B cell (primary cell): ENCODE measurements around the gene ZNF677. TPM values are rescaled to one million over a fixed set of nuclear protein-coding genes. Genes with fewer than 3 reads are reported as not detected.
A peak's percentile ranks its signal among the peaks of the same experiment; 100 is the strongest.

Experiments
- ATAC-seq: fragments of 200-7000 bp; cut with Tn5 transposase; one replicate; pipeline ENCODE4 v1.10.0; 2021; ENCODE audit warnings: low read depth, mild to moderate bottlenecking, moderate number of reproducible peaks, moderate library complexity
- CTCF ChIA-PET: fragments of 350-600 bp; sonication (Branson Sonifier 250); formaldehyde crosslinking; loops from one replicate; lab custom pipeline; 2021; ENCODE audit warnings: antibody characterized with exemption, inconsistent platforms; lab: Charles Lee
- POLR2A ChIA-PET: fragments of 350-600 bp; sonication (Branson Sonifier 250); formaldehyde crosslinking; loops from one replicate; lab custom pipeline; 2021; ENCODE audit warnings: antibody characterized with exemption; lab: Charles Lee
- DNase-seq: peaks from one replicate; pipeline ENCODE4 v3.0.0; 2013
- H2AFZ ChIP-seq: 2 replicates; pipeline ENCODE4 v1.6.1; 2012; ENCODE audit warnings: mild to moderate bottlenecking, low read depth, low read length; ENCODE audit not compliant: insufficient read depth, poor library complexity, severe bottlenecking
- H3K27ac ChIP-seq, 2 donors: 1 replicate in 1 of 2; 2 replicates in 1 of 2; pipeline ENCODE4 v1.5.1; 2012 to 2013; ENCODE audit warnings: low read length in 2 of 2, mild to moderate bottlenecking in 2 of 2, moderate library complexity in 1 of 2
- H3K27me3 ChIP-seq, 4 experiments: fragments of 200-600 bp in 1 of 4; sonication (generic) in 1 of 4; replicated peaks in 1 of 4; 1 replicate in 2 of 4; 2 replicates in 2 of 4; pipeline versions ENCODE4 v1.6.1 to v1.7.0; 2013 to 2016; ENCODE audit warnings: low read length in 3 of 4, mild to moderate bottlenecking in 2 of 4, mixed read lengths in 1 of 4, moderate library complexity in 1 of 4; ENCODE audit not compliant: insufficient read depth in 4 of 4, control insufficient read depth in 3 of 4; ENCODE audit errors: control extremely low read depth in 1 of 4
- H3K36me3 ChIP-seq, 2 experiments: replicated peaks in 1 of 2; 1 replicate in 1 of 2; 2 replicates in 1 of 2; pipeline versions ENCODE4 v1.6.1 to v1.7.1; 2013; ENCODE audit warnings: low read length in 1 of 2; ENCODE audit not compliant: insufficient read depth in 2 of 2, control insufficient read depth in 1 of 2; ENCODE audit errors: control extremely low read depth in 1 of 2, extremely low read depth in 1 of 2
- H3K4me1 ChIP-seq, 2 donors: fragments of 200-600 bp in 1 of 2; sonication (generic) in 1 of 2; 1 replicate in 1 of 2; 2 replicates in 1 of 2; pipeline versions ENCODE4 v1.5.1 to v1.6.1; 2013 to 2017; ENCODE audit warnings: low read length in 2 of 2; ENCODE audit not compliant: control insufficient read depth in 2 of 2, insufficient read depth in 2 of 2
- H3K4me2 ChIP-seq: replicated peaks from 2 replicates; pipeline ENCODE3; 2012; ENCODE audit warnings: mild to moderate bottlenecking, low read depth, low read length; ENCODE audit not compliant: poor library complexity, severe bottlenecking
- H3K4me3 ChIP-seq, 5 experiments: fragments of 200-600 bp in 1 of 5; sonication (generic) in 1 of 5; 1 replicate in 3 of 5; 2 replicates in 2 of 5; pipeline versions ENCODE4 v1.5.1 to v1.7.0; 2011 to 2016; ENCODE audit warnings: low read length in 4 of 5, mild to moderate bottlenecking in 4 of 5, low read depth in 2 of 5, control low read depth in 1 of 5, moderate library complexity in 1 of 5; ENCODE audit not compliant: insufficient read depth in 1 of 5; ENCODE audit errors: control extremely low read depth in 1 of 5, extremely low read depth in 1 of 5
- H3K79me2 ChIP-seq: fragments of 200-600 bp; sonication (generic); one replicate; pipeline ENCODE4 v1.6.0; 2016; ENCODE audit warnings: low read length; ENCODE audit not compliant: control insufficient read depth, insufficient read depth
- H3K9ac ChIP-seq: fragments of 200-600 bp; sonication (generic); 2 replicates; pipeline ENCODE4 v1.6.1; 2017; ENCODE audit warnings: mild to moderate bottlenecking, low read length, moderate library complexity
- H3K9me3 ChIP-seq, 3 donors: one replicate each; pipeline versions ENCODE4 v1.6.1 to v1.7.1; 2013; ENCODE audit warnings: low read length in 2 of 3; ENCODE audit not compliant: control insufficient read depth in 2 of 3, insufficient read depth in 1 of 3; ENCODE audit errors: control extremely low read depth in 1 of 3
- H4K20me1 ChIP-seq: 2 replicates; pipeline ENCODE4 v1.6.0; 2012; ENCODE audit warnings: mild to moderate bottlenecking, low read length; ENCODE audit not compliant: insufficient read depth, control insufficient read depth, poor library complexity, severe bottlenecking
- H3K27ac Mint-ChIP-seq: one replicate; pipeline ENCODE4 v1.8.0; 2021; ENCODE audit warnings: mixed read lengths
- H3K27me3 Mint-ChIP-seq: one replicate; pipeline ENCODE4 v1.8.0; 2021; ENCODE audit warnings: mixed read lengths
- H3K4me1 Mint-ChIP-seq: one replicate; pipeline ENCODE4 v1.8.0; 2021; ENCODE audit warnings: mixed read lengths
- H3K4me3 Mint-ChIP-seq: one replicate; pipeline ENCODE4 v1.8.0; 2021; ENCODE audit warnings: mixed read lengths
- H3K9me3 Mint-ChIP-seq: one replicate; pipeline ENCODE4 v1.8.0; 2022; ENCODE audit warnings: mixed read lengths; ENCODE audit not compliant: insufficient read depth
- EZH2 ChIP-seq: IDR thresholded peaks from 2 replicates; pipeline ENCODE4 v1.6.1; 2012; ENCODE audit warnings: borderline replicate concordance, low read depth, mild to moderate bottlenecking, moderate library complexity, low read length; ENCODE audit not compliant: insufficient read depth, poor library complexity, severe bottlenecking
- WGBS: methylation state at CpG from one replicate; pipeline ENCODE4 v1.1.5; 2013; ENCODE audit warnings: missing lambda C conversion rate; ENCODE audit not compliant: insufficient coverage; 5-methylcytosine and 5-hydroxymethylcytosine counted together
- intact Hi-C: fragments of 100-400 bp; cut with micrococcal nuclease; formaldehyde crosslinking; loops from one replicate; pipeline ENCODE4 v1.10.0; 2022
- polyA plus RNA-seq: library from polyadenylated mRNA; depleted of rRNA; stranded (reverse); fragments of >200 nt; gene quantifications from 2 replicates; pipeline ENCODE4 v1.2.3, GENCODE V29; 2012
- total RNA-seq, 2 donors: library from RNA; stranded (reverse); fragments of 120-200 nt in 1 of 2; gene quantifications; 1 replicate in 1 of 2; 2 replicates in 1 of 2; pipeline versions ENCODE4 v1.2.3 to v1.2.4, GENCODE V29; 2013 to 2022
- TF ChIP-seq, protein P1 (sequence below): fragments of 200-600 bp; IDR thresholded peaks from one replicate; pipeline ENCODE4 v1.8.0; 2022; ENCODE audit warnings: antibody characterized with exemption, mild to moderate bottlenecking

Gene ZNF677
- total and polyA plus RNA-seq, 2 donors (not counting 1 experiment from before 2014, with no cell fraction given) = 11.1 to 19.4 TPM

DNA sequence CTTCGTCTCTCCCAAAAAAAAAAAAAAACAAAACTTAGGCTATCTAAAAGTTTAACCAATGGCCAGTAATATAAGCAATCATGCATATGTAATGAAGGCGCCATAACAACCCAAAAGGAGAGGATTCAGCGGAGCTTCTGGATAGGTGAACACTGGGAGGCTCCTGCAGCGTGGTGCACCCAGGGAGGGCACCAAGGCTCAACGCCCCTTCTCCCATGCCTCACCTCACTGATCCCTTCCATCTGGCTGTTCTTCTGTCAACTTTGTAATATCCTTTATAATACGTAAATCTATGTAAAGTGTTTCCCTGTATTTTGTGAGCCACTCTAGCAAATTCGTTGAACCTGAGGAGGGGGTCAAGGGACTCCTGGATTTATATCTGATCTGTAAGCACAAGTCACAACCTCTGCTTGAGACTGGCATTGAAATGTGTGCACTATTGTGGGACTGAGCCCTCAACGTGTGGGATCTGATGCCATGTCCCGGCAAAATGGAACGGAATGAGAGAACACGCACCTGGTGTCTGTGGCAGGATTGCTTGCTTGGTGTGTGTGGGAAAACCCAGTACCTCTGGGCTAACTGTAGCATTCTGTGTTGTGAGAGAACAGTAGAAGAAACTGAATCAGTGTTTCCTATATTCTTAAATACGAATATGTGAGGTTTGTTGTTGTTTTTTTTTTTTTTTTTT is 61.0 kb downstream of the ZNF677 start:
- Histone ChIP-seq H2AFZ (peak overlapping the region; percentile 95), H3K27ac (no peak overlapping the region), H3K4me1 (peaks cover 21 to 33% of the 10 kb centered on the region in 2 donors), H3K9ac (peak overlapping the region; percentile 97), H3K4me3 (peak overlapping the region in 4 of 5 experiments; percentile 72 to 95 (median 81)), H4K20me1 (no peaks in the 10 kb centered on the region), H3K36me3 (peaks cover 0 to 2% of the 10 kb centered on the region in 2 experiments), H3K27me3 (no peaks in the 10 kb centered on the region), H3K4me2 (peak overlapping the region; percentile 84), H3K79me2 (peaks cover 14% of the 10 kb centered on the region), H3K9me3 (peaks cover 0 to 66% (median 28%) of the 10 kb centered on the region in 3 donors)
- no peak for ATAC-seq
- Mint-ChIP-seq H3K27me3 (no peaks in the 10 kb centered on the region), H3K4me1 (peaks cover 48% of the 10 kb centered on the region), H3K4me3 (peak overlapping the region; percentile 98), H3K9me3 (peaks cover 2% of the 10 kb centered on the region), H3K27ac (peak overlapping the region; percentile 93)
- TF ChIP-seq, protein P1, sequence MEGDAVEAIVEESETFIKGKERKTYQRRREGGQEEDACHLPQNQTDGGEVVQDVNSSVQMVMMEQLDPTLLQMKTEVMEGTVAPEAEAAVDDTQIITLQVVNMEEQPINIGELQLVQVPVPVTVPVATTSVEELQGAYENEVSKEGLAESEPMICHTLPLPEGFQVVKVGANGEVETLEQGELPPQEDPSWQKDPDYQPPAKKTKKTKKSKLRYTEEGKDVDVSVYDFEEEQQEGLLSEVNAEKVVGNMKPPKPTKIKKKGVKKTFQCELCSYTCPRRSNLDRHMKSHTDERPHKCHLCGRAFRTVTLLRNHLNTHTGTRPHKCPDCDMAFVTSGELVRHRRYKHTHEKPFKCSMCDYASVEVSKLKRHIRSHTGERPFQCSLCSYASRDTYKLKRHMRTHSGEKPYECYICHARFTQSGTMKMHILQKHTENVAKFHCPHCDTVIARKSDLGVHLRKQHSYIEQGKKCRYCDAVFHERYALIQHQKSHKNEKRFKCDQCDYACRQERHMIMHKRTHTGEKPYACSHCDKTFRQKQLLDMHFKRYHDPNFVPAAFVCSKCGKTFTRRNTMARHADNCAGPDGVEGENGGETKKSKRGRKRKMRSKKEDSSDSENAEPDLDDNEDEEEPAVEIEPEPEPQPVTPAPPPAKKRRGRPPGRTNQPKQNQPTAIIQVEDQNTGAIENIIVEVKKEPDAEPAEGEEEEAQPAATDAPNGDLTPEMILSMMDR = no peak
- TF ChIP-seq EZH2 = no peak
- intact Hi-C loops = loop anchor here (1.0 to 10.0 kb wide), 7 partner anchors 34 to 1099 kb away; partner anchors contain the start of genes ZNF160, ZNF347 and ZNF841
- WGBS = 76% methylated on average over 8 of the region's 12 CpGs
- ChIA-PET CTCF (interaction anchor here (1.6 to 2.0 kb wide), 2 partner anchors 11 to 232 kb away, joined by 6 to 14 read pairs; no protein-coding TSS in a partner anchor), POLR2A (interaction anchor here (0.7 kb wide), 2 partner anchors 327 to 361 kb away, joined by 3 to 4 read pairs; no protein-coding TSS in a partner anchor)
- DNase-seq = no peak
